Neural cell (in vitro differentiated cells): ENCODE results near the gene UQCR11. TPM values are rescaled to one million over a fixed set of nuclear protein-coding genes. Genes with fewer than 3 reads are reported as not detected.
"Not testable (repeated sequence)": the region's sequence is repeated elsewhere in the genome, so short reads cannot be mapped to it uniquely, and the experiment has no call there.

ENCODE experiments used
- H2AFZ ChIP-seq: fragments of 200-600, 300-800 bp; sonication (generic), shearing (Covaris generic); 2 replicates; pipeline ENCODE4 v1.6.0; 2014; ENCODE audit warnings: low read depth, mild to moderate bottlenecking, antibody characterized with exemption, low read length, moderate library complexity
- H3F3A ChIP-seq: fragments of 200-600 bp; shearing (Covaris generic); 2 replicates; pipeline ENCODE4 v1.6.1; 2016; ENCODE audit warnings: mild to moderate bottlenecking, moderate library complexity, mixed read lengths, antibody characterized with exemption, low read length; ENCODE audit not compliant: insufficient read depth, poor library complexity, severe bottlenecking
- H3K27ac ChIP-seq: fragments of 200-600, 300-800 bp; sonication (generic), shearing (Covaris generic); 2 replicates; pipeline ENCODE4 v1.5.1; 2014; ENCODE audit warnings: mild to moderate bottlenecking, low read length, moderate library complexity
- H3K27me3 ChIP-seq: fragments of 300-800, 200-600 bp; sonication (generic), shearing (Covaris generic); 2 replicates; pipeline ENCODE4 v1.6.0; 2014; ENCODE audit warnings: mild to moderate bottlenecking, low read depth, low read length, moderate library complexity; ENCODE audit not compliant: insufficient read depth
- H3K36me3 ChIP-seq: fragments of 300-800, 200-600 bp; sonication (generic), shearing (Covaris generic); 2 replicates; pipeline ENCODE4 v1.5.1; 2014; ENCODE audit warnings: mild to moderate bottlenecking, antibody characterized with exemption, low read length, moderate library complexity; ENCODE audit not compliant: insufficient read depth
- H3K4me2 ChIP-seq: fragments of 300-800, 200-600 bp; sonication (generic), shearing (Covaris generic); 2 replicates; pipeline ENCODE4 v1.6.0; 2014; ENCODE audit warnings: mild to moderate bottlenecking, low read length
- H3K4me3 ChIP-seq: fragments of 300-800, 200-600 bp; sonication (generic), shearing (Covaris generic); 2 replicates; pipeline ENCODE4 v1.5.1; 2014; ENCODE audit warnings: mild to moderate bottlenecking, low read length, moderate library complexity
- H3K79me2 ChIP-seq: fragments of 200-600 bp; shearing (Covaris generic); replicated peaks from 2 replicates; pipeline ENCODE4 v1.6.0; 2014; ENCODE audit warnings: mild to moderate bottlenecking, low read length, moderate library complexity; ENCODE audit not compliant: insufficient read depth
- H3K9ac ChIP-seq: fragments of 300-800, 200-600 bp; sonication (generic), shearing (Covaris generic); 2 replicates; pipeline ENCODE4 v1.6.1; 2016; ENCODE audit warnings: mild to moderate bottlenecking, low read length, mixed read lengths
- H3K9me2 ChIP-seq: fragments of 200-600 bp; shearing (Covaris generic); 2 replicates; pipeline ENCODE4 v1.6.1; 2016; ENCODE audit warnings: mild to moderate bottlenecking, low read length, mixed read lengths; ENCODE audit not compliant: insufficient read depth
- H3K9me3 ChIP-seq: fragments of 200-600, 300-800 bp; sonication (generic), shearing (Covaris generic); 2 replicates; pipeline ENCODE4 v1.6.1; 2016; ENCODE audit warnings: mild to moderate bottlenecking, mixed run types, low read length, moderate library complexity, mixed read lengths
- H4K20me1 ChIP-seq: fragments of 200-600 bp; shearing (Covaris generic); 2 replicates; pipeline ENCODE4 v1.6.1; 2016; ENCODE audit warnings: mild to moderate bottlenecking, mixed run types; ENCODE audit not compliant: insufficient read depth
- EP300 ChIP-seq: fragments of 450-650 bp; conservative IDR thresholded peaks from 2 replicates; pipeline ENCODE4 v1.6.1; 2014; ENCODE audit warnings: antibody characterized with exemption, mild to moderate bottlenecking, moderate library complexity; ENCODE audit not compliant: poor library complexity, severe bottlenecking
- EZH2 ChIP-seq: fragments of 200-600, 300-800 bp; shearing (Covaris generic), sonication (generic); IDR thresholded peaks from 2 replicates; pipeline ENCODE4 v1.6.1; 2014; ENCODE audit warnings: antibody characterized with exemption, low read length, borderline replicate concordance, mild to moderate bottlenecking; ENCODE audit not compliant: insufficient read depth, poor library complexity, severe bottlenecking
- MXI1 ChIP-seq: fragments of 450-650 bp; conservative IDR thresholded peaks from 2 replicates; pipeline ENCODE4 v1.6.1; 2014; ENCODE audit warnings: antibody characterized with exemption, mild to moderate bottlenecking; ENCODE audit not compliant: poor library complexity, severe bottlenecking
- RAD21 ChIP-seq: fragments of 450-650 bp; conservative IDR thresholded peaks from 2 replicates; pipeline ENCODE4 v1.6.1; 2014; ENCODE audit warnings: antibody characterized with exemption, mild to moderate bottlenecking, moderate library complexity
- REST ChIP-seq: IDR thresholded peaks from 2 replicates; pipeline ENCODE4 v1.6.1; 2012; ENCODE audit warnings: borderline replicate concordance
- TAF1 ChIP-seq: IDR thresholded peaks from 2 replicates; pipeline ENCODE4 v1.6.1; 2012; ENCODE audit warnings: low read depth
- polyA plus RNA-seq: library from polyadenylated mRNA; depleted of rRNA; stranded (reverse); fragments of >200 nt; gene quantifications from 2 replicates; pipeline ENCODE4 v1.2.3, GENCODE V29; 2014
- TF ChIP-seq, protein P1 (sequence below): fragments of 450-650 bp; IDR thresholded peaks from 2 replicates; pipeline ENCODE4 v1.5.1; 2014; ENCODE audit warnings: antibody characterized with exemption, mild to moderate bottlenecking, moderate library complexity; ENCODE audit not compliant: poor library complexity, severe bottlenecking

Gene UQCR11
- polyA plus RNA-seq, 1 donor from 2014 or later, result 204 TPM

DNA sequence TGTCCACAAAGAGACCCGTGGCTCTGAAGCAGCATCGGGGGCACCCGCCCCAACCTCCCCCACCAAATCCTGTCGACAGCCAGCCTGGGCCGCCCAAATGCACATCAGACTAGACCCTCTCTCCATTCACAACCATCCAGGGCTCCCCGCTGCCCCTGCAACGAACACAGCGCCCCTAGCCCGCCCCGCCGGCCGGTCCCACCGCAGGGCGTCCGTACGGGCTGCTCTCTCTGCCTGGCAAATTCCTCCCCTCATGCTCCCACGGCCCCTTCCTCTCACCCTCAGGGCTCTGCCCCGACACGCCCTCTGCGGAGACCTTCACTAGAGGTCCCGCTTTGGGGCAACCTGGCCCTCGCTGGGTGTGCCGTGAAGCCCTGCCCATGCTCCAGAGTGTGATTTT, 40.0 kb upstream of the UQCR11 start:
- H3K4me2 ChIP-seq, result no peak overlapping the region
- peaks cover 19% of the 10 kb centered on the region for H3K79me2 ChIP-seq
- no peak overlapping the region for H3K9ac ChIP-seq
- H2AFZ ChIP-seq, result no peak overlapping the region
- TF ChIP-seq MXI1, result no peak
- no peak for TF ChIP-seq REST
- no peak for TF ChIP-seq TAF1
- TF ChIP-seq EP300, result no peak
- no peak for TF ChIP-seq EZH2
- no peak overlapping the region for H3K4me3 ChIP-seq
- no peak overlapping the region for H3K27ac ChIP-seq
- no peaks in the 10 kb centered on the region for H3K27me3 ChIP-seq
- H3K9me3 ChIP-seq, result no peaks in the 10 kb centered on the region
- H3F3A ChIP-seq, result no peaks in the 10 kb centered on the region
- H3K9me2 ChIP-seq, result no peaks in the 10 kb centered on the region
- H4K20me1 ChIP-seq, result no peaks in the 10 kb centered on the region
- no peaks in the 10 kb centered on the region for H3K36me3 ChIP-seq

DNA sequence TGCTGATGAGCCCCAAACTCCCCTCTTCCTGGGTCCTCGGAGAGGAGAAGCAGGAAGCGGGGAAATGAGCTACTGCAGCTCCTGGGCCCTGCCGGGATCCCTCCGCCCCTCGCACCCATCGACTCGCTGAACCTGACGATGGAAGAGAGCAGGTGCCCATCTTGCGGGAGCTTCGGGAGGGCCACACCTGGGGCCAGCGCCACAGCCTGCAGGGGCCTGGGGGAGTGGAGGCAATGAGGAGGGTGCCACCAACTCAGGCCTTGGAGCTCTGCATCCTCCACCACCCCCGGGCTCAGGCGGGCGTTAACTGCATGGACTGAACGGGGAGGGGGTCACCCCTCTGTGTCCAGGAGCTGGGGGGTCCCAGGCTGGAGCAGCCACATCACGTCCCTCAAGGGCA, 38.8 kb upstream of the UQCR11 start:
- Histone ChIP-seq H2AFZ (no peak overlapping the region), H3K79me2 (peaks cover 18% of the 10 kb centered on the region), H3K9me2 (no peaks in the 10 kb centered on the region), H3K4me3 (no peak overlapping the region), H3K36me3 (no peaks in the 10 kb centered on the region), H3K27me3 (no peaks in the 10 kb centered on the region), H3K27ac (no peak overlapping the region), H3K9me3 (no peaks in the 10 kb centered on the region), H4K20me1 (no peaks in the 10 kb centered on the region), H3K9ac (no peak overlapping the region), H3F3A (no peaks in the 10 kb centered on the region), H3K4me2 (no peak overlapping the region)
- no peak for TF ChIP-seq RAD21
- TF ChIP-seq REST, result no peak
- TF ChIP-seq, protein P1, sequence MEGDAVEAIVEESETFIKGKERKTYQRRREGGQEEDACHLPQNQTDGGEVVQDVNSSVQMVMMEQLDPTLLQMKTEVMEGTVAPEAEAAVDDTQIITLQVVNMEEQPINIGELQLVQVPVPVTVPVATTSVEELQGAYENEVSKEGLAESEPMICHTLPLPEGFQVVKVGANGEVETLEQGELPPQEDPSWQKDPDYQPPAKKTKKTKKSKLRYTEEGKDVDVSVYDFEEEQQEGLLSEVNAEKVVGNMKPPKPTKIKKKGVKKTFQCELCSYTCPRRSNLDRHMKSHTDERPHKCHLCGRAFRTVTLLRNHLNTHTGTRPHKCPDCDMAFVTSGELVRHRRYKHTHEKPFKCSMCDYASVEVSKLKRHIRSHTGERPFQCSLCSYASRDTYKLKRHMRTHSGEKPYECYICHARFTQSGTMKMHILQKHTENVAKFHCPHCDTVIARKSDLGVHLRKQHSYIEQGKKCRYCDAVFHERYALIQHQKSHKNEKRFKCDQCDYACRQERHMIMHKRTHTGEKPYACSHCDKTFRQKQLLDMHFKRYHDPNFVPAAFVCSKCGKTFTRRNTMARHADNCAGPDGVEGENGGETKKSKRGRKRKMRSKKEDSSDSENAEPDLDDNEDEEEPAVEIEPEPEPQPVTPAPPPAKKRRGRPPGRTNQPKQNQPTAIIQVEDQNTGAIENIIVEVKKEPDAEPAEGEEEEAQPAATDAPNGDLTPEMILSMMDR, result no peak

- H3K79me2 ChIP-seq, result peaks cover 37% of the 10 kb centered on the region
- H3F3A ChIP-seq, H2AFZ ChIP-seq, H3K4me3 ChIP-seq, H3K27ac ChIP-seq, H4K20me1 ChIP-seq, H3K36me3 ChIP-seq, H3K27me3 ChIP-seq, H3K9me2 ChIP-seq, H3K9ac ChIP-seq, H3K4me2 ChIP-seq, H3K9me3 ChIP-seq: not testable (repeated sequence)
Measured at GRCh38 chr19:1640893-1641448, 35.7 kb upstream of the UQCR11 start.
